Left colon (tissue), 2 donors: ENCODE measurements around the gene MCF2L2. TPM values are rescaled to one million over a fixed set of nuclear protein-coding genes. Genes with fewer than 3 reads are reported as not detected.
"Not testable (repeated sequence)": the region's sequence is repeated elsewhere in the genome, so short reads cannot be mapped to it uniquely, and the experiment has no call there.

Source experiments
- ATAC-seq: fragments of 200-7000 bp; cut with Tn5 transposase; one replicate; pipeline ENCODE4 v1.9.1; 2020; ENCODE audit warnings: mild to moderate bottlenecking, moderate library complexity
- DNase-seq, 2 donors: peaks; one replicate each; pipeline ENCODE4 v3.0.0-alpha.2; 2020
- intact Hi-C, 2 donors: fragments of 100-400 bp; cut with DNase I in 1 of 2; cut with micrococcal nuclease in 1 of 2; formaldehyde crosslinking; loops; one replicate each; pipeline versions ENCODE4 v1.11.2 to v1.14.0; 2022; cut with DNase I, micrococcal nuclease
- total RNA-seq, 2 donors: library from RNA; stranded (reverse); fragmentation: NEBNext Ultra II Directional; extraction: Animal tissue kit (Norgen Biotek cat#: 25700); gene quantifications; one replicate each; pipeline ENCODE4 v1.2.1, GENCODE V29; 2021
- donor health status: DM: no; HTN: no; CAD: no.
- donor health status: DM: yes; HTN: yes; CAD: no.

Gene MCF2L2
- total RNA-seq, 2 donors from 2014 or later, result 0.75 to 1.1 TPM

GRCh38 chr3:183418807-183419206, 9.6 kb downstream of the MCF2L2 start:
- intact Hi-C loops, ATAC-seq, DNase-seq: not testable (repeated sequence)

GRCh38 chr3:183411216-183411922, 17.1 kb downstream of the MCF2L2 start:
- no peak for DNase-seq
- intact Hi-C loops, result no loop called here
- ATAC-seq, result no peak

- no peak for ATAC-seq
- no peak for DNase-seq
- intact Hi-C loops, result no loop called here
Observed at GRCh38 chr3:183410759-183411158, 17.7 kb downstream of the MCF2L2 start.

GRCh38 chr3:183410280-183410679, 18.1 kb downstream of the MCF2L2 start:
- ATAC-seq, result no peak
- intact Hi-C loops, result no loop called here
- no peak for DNase-seq

- ATAC-seq, result no peak
- no peak for DNase-seq
- intact Hi-C loops, result no loop called here
Observed at GRCh38 chr3:183409219-183409618, 19.2 kb downstream of the MCF2L2 start.

- intact Hi-C loops, result no loop called here
- no peak for ATAC-seq
- DNase-seq, result no peak
Observed at GRCh38 chr3:183401678-183402077, 26.7 kb downstream of the MCF2L2 start.

GRCh38 chr3:183400352-183400751, 28.1 kb downstream of the MCF2L2 start:
- DNase-seq (no peak), ATAC-seq (no peak)
- intact Hi-C loops, result no loop called here

- ATAC-seq (no peak), DNase-seq (no peak)
- intact Hi-C loops, result no loop called here
Observed at GRCh38 chr3:183396662-183397391, 31.6 kb downstream of the MCF2L2 start.

- intact Hi-C loops, result no loop called here
- ATAC-seq, result no peak
- no peak for DNase-seq
Observed at GRCh38 chr3:183394150-183394549, 34.3 kb downstream of the MCF2L2 start.

GRCh38 chr3:183393625-183394024, 34.8 kb downstream of the MCF2L2 start:
- intact Hi-C loops, result no loop called here
- ATAC-seq, result no peak
- no peak for DNase-seq

- ATAC-seq (no peak), DNase-seq (no peak)
- intact Hi-C loops, result no loop called here
Observed at GRCh38 chr3:183392186-183393034, 36.0 kb downstream of the MCF2L2 start.

- intact Hi-C loops, result no loop called here
- ATAC-seq, result no peak
Observed at GRCh38 chr3:183391460-183391859, 37.0 kb downstream of the MCF2L2 start.

GRCh38 chr3:183390844-183391243, 37.6 kb downstream of the MCF2L2 start:
- ATAC-seq (no peak), DNase-seq (no peak)
- intact Hi-C loops, result no loop called here

More at GRCh38 chr3:183391460-183391859, 37.0 kb downstream of the MCF2L2 start:
- DNase-seq, result no peak

- intact Hi-C loops, result loop anchor here (5.0 to 10.0 kb wide), 2 partner anchors 264 to 266 kb away; no protein-coding TSS in a partner anchor
- ATAC-seq (no peak), DNase-seq (no peak)
Observed at GRCh38 chr3:183388213-183388895, 40.1 kb downstream of the MCF2L2 start.

- no peak for ATAC-seq
- no peak for DNase-seq
- intact Hi-C loops, result loop anchor here (5.0 to 10.0 kb wide), 2 partner anchors 263 to 265 kb away; no protein-coding TSS in a partner anchor
Observed at GRCh38 chr3:183387797-183388196, 40.6 kb downstream of the MCF2L2 start.

GRCh38 chr3:183386651-183387050, 41.8 kb downstream of the MCF2L2 start:
- intact Hi-C loops, result loop anchor here (5.0 to 10.0 kb wide), 2 partner anchors 262 to 264 kb away; no protein-coding TSS in a partner anchor
- ATAC-seq (no peak), DNase-seq (no peak)

- ATAC-seq, result peak; percentile 86
- peak in 1 of 2 donors; percentile 60 for DNase-seq
- intact Hi-C loops, result loop anchor here (5.0 to 10.0 kb wide), 2 partner anchors 261 to 264 kb away; no protein-coding TSS in a partner anchor
Observed at GRCh38 chr3:183385698-183386613, 42.5 kb downstream of the MCF2L2 start.
